Stomach (tissue), 9 donors: ENCODE measurements around the gene AP3D1. TPM values are rescaled to one million over a fixed set of nuclear protein-coding genes. Genes with fewer than 3 reads are reported as not detected.

Experiments
- DNase-seq, 2 donors: peaks; one replicate each; pipeline versions ENCODE4 v3.0.0 to v3.0.0-alpha.2; 2013 to 2019
- H3K27ac ChIP-seq, 5 donors: fragments of 200-600 bp in 4 of 5; sonication (generic) in 4 of 5; one replicate each; pipeline ENCODE4 v1.5.1; 2013 to 2019; ENCODE audit warnings: mild to moderate bottlenecking in 1 of 5, moderate library complexity in 1 of 5
- H3K27me3 ChIP-seq, 3 donors: fragments of 200-600 bp; sonication (generic); one replicate each; pipeline ENCODE4 v1.5.1; 2017 to 2019; ENCODE audit warnings: mixed run types in 1 of 3
- H3K36me3 ChIP-seq, 4 donors: fragments of 200-600 bp; sonication (generic); 1 replicate in 3 of 4; 2 replicates in 1 of 4; pipeline ENCODE4 v1.5.1; 2016 to 2019
- H3K4me1 ChIP-seq, 4 donors: fragments of 200-600 bp; sonication (generic); one replicate each; pipeline ENCODE4 v1.5.1; 2016 to 2019
- H3K4me3 ChIP-seq, 4 donors: fragments of 200-600 bp; sonication (generic) in 3 of 4; one replicate each; pipeline ENCODE4 v1.5.1; 2016 to 2019; ENCODE audit warnings: mild to moderate bottlenecking in 1 of 4
- H3K9me3 ChIP-seq, 4 donors: fragments of 200-600 bp; sonication (generic); one replicate each; pipeline ENCODE4 v1.5.1; 2016 to 2019
- CTCF ChIP-seq, 7 experiments: fragments of 450-650 bp in 4 of 7; fragments of 200-600 bp in 3 of 7; sonication (generic) in 3 of 7; IDR thresholded peaks; one replicate each; pipeline ENCODE4 v1.5.1; 2016 to 2019; ENCODE audit warnings: antibody characterized with exemption in 7 of 7, control low read depth in 2 of 7, mild to moderate bottlenecking in 1 of 7
- EP300 ChIP-seq: sonication (generic); formaldehyde crosslinking; IDR thresholded peaks from one replicate; pipeline ENCODE4 v1.6.1; 2017; ENCODE audit warnings: antibody characterized with exemption
- POLR2A ChIP-seq, 4 donors: fragments of 450-650 bp; IDR thresholded peaks; one replicate each; pipeline ENCODE4 v1.6.1; 2016; ENCODE audit warnings: antibody characterized with exemption in 4 of 4, control low read depth in 2 of 4, mild to moderate bottlenecking in 1 of 4, moderate library complexity in 1 of 4
- POLR2AphosphoS5 ChIP-seq, 3 donors: sonication (generic); formaldehyde crosslinking; IDR thresholded peaks; one replicate each; pipeline ENCODE4 v1.6.1; 2016; ENCODE audit warnings: antibody characterized with exemption in 3 of 3
- WGBS, 5 donors: extraction: QIAGEN DNeasy Blood & Tissue Kit in 3 of 5; methylation state at CpG; one replicate each; pipeline versions ENCODE4 v1.1.5 to v1.1.7; 2013 to 2018; 5-methylcytosine and 5-hydroxymethylcytosine counted together
- intact Hi-C: fragments of 100-400 bp; cut with DNase I; formaldehyde crosslinking; loops from one replicate; pipeline ENCODE4 v1.15.1; 2023; ENCODE audit warnings: low total_unique reads
- polyA plus RNA-seq, 3 donors: library from polyadenylated mRNA; stranded (reverse); fragments of 200-250 nt; gene quantifications; one replicate each; pipeline ENCODE4 v1.2.3, GENCODE V29; 2013
- total RNA-seq, 5 donors: library from RNA; depleted of rRNA; stranded (reverse); fragments of >200 nt; gene quantifications; one replicate each; pipeline versions ENCODE4 v1.1.0 to v1.2.3, GENCODE V29; 2014 to 2016
- donor health status: healthy with polysubstance abuse.
- donor health status: Bipolar disorder and iron deficiency.
- donor health status: healthy.

AP3D1 gene
- total and polyA plus RNA-seq, 8 donors: 49.0 to 340 (median 85.0) TPM

- Histone ChIP-seq H3K4me3 (no peak overlapping the region), H3K4me1 (no peaks in the 10 kb centered on the region), H3K27me3 (no peaks in the 10 kb centered on the region), H3K27ac (no peak overlapping the region), H3K9me3 (no peaks in the 10 kb centered on the region), H3K36me3 (peaks cover 99 to 100% (median 100%) of the 10 kb centered on the region in 4 donors)
- no peak for TF ChIP-seq POLR2A (IDR thresholded peaks at IDR 0.05)
- no peak for TF ChIP-seq CTCF (IDR thresholded peaks at IDR 0.05)
- no peak for TF ChIP-seq POLR2AphosphoS5 (IDR thresholded peaks at IDR 0.05)
- no peak for TF ChIP-seq EP300
- 90 to 93% (median 92%) methylated on average over 7 to 9 of the region's 9 CpGs for WGBS, 5 donors
- DNase-seq: no peak
- intact Hi-C loops: no loop called here
These were observed 37.1 kb downstream of the AP3D1 start for GRCh38 chr19:2114218-2114617.

DNA sequence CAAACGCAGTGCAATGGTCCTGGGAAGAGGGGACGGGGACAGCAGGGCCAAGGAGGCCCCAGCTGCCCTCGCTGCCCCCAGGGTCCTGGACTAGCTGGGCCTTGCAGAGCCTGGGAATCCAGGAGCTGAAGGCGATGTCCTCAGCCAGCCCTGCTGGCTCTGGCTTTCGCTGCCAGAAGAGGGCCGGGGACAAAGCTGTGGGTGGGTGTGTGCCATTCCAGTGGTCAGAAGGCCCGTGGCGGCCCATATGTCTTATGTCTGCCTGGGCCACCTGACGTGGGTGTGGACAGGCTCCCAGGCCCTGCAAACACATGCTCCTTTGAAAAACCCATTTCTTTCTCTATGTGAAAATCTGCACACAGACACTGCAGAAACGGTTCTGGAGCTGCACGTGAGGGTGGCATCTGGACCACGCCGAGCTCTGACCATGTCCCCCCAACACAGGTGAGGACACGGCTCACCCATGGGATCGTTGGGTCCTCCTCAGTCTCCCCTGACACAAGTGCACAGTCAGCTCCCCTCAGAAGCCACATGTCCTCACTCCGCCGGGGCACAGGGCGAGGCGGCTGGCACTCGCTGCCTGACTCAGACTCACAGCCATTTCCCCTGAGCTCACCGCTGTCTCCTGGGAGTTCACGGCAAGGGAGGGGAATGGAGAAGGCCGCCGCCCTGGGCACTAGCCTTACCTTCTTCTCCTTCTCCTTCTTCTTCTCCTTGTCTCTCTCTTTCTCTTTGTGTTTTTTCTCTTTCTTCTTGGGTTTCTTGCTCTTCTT is 37.7 kb downstream of the AP3D1 start:
- 90 to 94% (median 91%) methylated on average over 12 to 24 of the region's 24 CpGs for WGBS, 5 donors
- no peaks in the 10 kb centered on the region for H3K4me1 ChIP-seq
- no peak for TF ChIP-seq POLR2AphosphoS5 (IDR thresholded peaks at IDR 0.05)
- no peak for TF ChIP-seq CTCF (IDR thresholded peaks at IDR 0.05)
- no peak for TF ChIP-seq POLR2A (IDR thresholded peaks at IDR 0.05)
- TF ChIP-seq EP300: no peak
- peaks cover 100% of the 10 kb centered on the region in 4 donors for H3K36me3 ChIP-seq
- H3K27me3 ChIP-seq: no peaks in the 10 kb centered on the region
- intact Hi-C loops: no loop called here
- H3K4me3 ChIP-seq: no peak overlapping the region
- H3K9me3 ChIP-seq: no peaks in the 10 kb centered on the region
- no peak overlapping the region for H3K27ac ChIP-seq
- no peak for DNase-seq

- intact Hi-C loops: no loop called here
- 81 to 89% (median 83%) methylated on average over 17 to 23 of the region's 23 CpGs for WGBS, 5 donors
- Histone ChIP-seq H3K27ac (no peak overlapping the region), H3K4me3 (no peak overlapping the region), H3K9me3 (no peaks in the 10 kb centered on the region), H3K4me1 (no peaks in the 10 kb centered on the region), H3K36me3 (peaks cover 100% of the 10 kb centered on the region in 4 donors), H3K27me3 (no peaks in the 10 kb centered on the region)
- no peak for TF ChIP-seq POLR2AphosphoS5 (IDR thresholded peaks at IDR 0.05)
- no peak for DNase-seq
These were observed 38.6 kb downstream of the AP3D1 start for GRCh38 chr19:2112516-2113320.

GRCh38 chr19:2111886-2112285 is 39.5 kb downstream of the AP3D1 start:
- WGBS, 5 donors: 85 to 92% (median 91%) methylated on average over 8 to 20 of the region's 20 CpGs
- peaks cover 93 to 100% (median 100%) of the 10 kb centered on the region in 4 donors for H3K36me3 ChIP-seq
- intact Hi-C loops: no loop called here

More at GRCh38 chr19:2111886-2112285, 39.5 kb downstream of the AP3D1 start:
- Histone ChIP-seq H3K4me3 (no peak overlapping the region), H3K9me3 (no peaks in the 10 kb centered on the region), H3K27ac (no peak overlapping the region), H3K27me3 (no peaks in the 10 kb centered on the region), H3K4me1 (no peaks in the 10 kb centered on the region)
- no peak for TF ChIP-seq CTCF (IDR thresholded peaks at IDR 0.05)
- TF ChIP-seq POLR2AphosphoS5 (IDR thresholded peaks at IDR 0.05): no peak
- TF ChIP-seq EP300: no peak
- TF ChIP-seq POLR2A (IDR thresholded peaks at IDR 0.05): no peak
- DNase-seq: no peak
